Germinal center (tissue), 1 donor: ENCODE measurements around the gene MRPL37.

ENCODE experiments used
- DNase-seq: peaks from one replicate; pipeline ENCODE4 v3.0.0; 2012; ENCODE audit warnings: mixed read lengths, low spot score

Gene MRPL37

DNA sequence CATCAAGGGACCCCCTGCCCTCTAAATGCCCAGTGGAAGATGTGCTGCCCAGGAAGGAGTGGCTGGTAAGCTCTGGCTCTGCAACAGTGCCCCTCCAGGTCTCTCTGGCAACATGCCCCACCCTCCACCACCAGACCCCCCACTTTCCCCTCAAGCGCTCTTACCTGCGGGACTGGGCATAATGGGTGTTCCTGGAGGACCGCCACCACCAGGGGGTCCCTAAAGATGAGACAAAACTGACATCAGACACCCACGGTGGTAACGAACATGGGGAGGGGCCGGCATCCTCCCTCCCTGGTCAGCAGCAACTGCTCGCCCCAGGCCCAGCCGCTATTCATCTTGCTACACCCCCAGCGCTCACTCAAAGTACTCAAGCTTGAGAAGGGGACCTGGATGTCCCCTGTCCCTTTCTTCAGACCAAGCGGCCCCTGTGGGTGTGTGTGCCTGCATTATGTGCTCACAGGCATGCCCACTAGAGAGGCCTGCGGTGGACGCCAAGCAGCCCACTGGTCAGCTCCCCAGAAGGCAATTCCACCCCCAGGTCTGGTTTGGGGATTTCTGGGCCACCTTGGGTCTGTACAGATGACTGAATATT lies 40.9 kb downstream of the MRPL37 start:
- DNase-seq = no peak

DNA sequence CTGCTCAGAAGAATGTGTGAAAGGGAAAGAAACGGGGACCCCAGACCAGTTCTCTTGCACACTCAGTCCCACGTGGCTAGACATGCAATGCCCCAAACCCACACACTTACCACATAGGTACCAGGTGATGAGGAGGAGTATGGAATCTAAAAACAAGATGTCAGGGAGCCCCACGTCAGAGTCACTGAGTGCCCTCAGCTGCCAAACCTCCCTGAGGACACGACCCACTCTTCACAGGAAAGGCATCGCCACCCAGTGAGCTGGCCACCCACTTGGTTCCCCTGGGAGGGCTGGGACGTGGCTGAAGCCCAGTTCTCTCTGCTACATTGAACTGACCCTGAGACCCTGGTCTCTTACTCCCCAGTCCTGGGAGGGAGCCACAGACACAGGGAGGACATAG lies 41.4 kb downstream of the MRPL37 start:
- no peak for DNase-seq

DNA sequence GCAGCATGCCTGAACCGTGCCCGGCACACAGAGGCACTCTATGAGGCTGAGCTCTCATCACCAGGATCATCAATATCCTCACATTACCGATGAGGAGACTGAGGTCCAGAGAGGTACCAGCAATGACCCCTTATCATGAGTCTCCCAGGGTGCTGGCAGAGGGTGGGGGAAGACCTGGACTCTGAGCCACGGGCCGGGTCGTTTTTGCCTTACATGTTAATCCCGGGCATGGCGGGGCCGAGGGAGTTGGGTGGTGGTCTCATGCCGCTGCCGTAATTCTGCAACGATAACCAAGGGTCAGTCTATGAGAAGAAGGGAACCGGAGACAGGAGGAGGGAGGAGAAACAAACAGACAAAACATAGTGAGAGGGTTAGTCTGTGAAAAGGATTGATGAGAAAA lies 43.1 kb downstream of the MRPL37 start:
- DNase-seq = no peak

DNA sequence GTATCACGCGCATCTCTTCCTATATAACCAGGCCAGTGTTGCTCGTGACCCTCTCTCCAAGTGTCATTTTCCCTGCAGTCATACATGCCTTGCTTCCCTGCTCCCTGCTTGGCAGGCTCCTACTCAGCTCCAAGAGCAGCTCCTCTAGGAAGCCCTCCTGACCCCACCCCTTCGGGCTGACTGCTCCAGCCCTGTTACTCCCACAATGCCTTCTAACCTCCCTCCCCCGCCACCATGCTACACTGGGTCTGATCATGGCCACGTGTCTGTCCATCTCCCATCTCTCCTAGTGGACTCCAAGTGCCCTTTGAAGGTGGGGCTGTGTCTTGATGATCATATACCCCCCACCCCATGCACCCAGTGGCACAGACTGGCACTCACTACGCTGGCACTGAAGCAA lies 44.7 kb downstream of the MRPL37 start:
- no peak for DNase-seq

DNA sequence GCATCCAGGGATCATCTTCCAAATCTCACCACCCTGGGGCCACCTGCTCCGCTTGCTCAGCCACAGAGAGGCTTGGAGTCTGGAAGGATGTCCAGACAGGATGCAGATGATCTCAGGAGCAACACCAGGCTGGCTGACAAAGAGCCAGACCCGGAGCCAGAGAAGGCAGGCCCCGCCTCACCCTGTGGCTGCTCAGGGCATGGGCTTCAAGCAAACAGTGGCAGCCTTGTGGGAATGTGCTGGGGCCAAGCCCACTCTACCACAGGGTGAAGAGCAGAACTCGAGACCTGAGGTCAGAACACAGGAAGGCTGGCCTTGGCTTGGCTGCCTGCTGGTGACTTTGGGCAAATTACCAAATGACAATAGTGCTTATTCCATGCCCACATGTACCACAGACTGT lies 45.5 kb downstream of the MRPL37 start:
- no peak for DNase-seq

DNA sequence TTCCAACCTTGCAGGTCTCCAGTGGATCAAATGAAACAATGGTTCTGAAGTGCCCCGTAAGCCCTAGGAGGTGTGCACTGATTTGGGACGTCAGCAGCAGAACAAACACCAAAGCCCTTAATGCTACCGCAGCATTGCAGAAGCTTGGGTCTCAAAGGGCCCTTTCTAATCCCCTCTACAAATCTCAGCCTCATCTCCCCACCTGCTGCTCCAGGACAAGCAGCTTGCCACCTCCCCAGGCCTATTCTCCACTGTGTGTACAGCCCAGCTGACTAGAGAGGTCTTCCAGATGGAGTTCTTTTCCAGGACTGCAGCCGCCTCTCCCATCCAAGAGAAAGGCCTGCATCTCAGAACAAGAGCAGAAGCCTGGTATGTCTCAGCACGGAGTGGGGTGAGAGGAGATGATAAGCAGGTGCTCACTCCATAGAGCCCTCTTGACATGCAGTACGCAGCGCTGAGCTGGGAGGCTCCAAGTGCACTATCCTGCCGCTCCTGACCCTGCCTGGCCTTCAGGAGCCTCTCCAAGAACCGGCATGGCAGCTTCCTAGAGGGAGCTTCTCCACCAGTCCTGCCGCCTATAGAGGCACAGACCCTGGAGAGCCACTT lies 46.3 kb downstream of the MRPL37 start:
- no peak for DNase-seq

DNA sequence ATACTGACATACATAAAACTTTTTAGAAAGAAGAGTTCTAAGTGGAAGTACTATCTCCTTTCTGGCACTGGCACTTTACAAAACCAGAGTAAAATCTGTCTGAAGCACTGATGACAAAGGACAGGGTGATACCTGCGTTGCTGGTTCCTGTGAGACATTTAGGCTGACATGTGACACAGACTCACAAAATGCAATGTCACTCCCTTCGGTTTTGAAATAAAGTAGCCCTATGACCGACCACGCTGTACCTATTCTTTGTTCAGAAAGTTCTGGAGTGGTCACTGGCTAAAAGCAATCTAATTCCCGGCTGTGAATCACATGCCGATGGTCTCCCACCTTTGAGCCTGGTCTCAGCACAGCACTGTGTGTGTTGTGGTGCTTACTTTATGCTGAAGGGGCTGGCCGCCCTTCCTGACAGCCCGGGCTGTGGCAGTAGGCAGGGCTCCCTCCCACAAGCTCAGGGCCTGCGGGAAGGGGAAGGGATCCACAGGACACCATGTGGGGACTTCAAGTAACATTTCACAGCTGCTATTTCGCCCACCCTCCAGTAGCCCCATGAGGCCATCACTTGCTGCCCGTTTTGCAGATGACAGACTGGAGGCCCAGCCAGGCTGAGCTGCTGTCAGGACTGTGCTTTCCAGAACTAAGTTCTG lies 48.0 kb downstream of the MRPL37 start:
- no peak for DNase-seq

DNA sequence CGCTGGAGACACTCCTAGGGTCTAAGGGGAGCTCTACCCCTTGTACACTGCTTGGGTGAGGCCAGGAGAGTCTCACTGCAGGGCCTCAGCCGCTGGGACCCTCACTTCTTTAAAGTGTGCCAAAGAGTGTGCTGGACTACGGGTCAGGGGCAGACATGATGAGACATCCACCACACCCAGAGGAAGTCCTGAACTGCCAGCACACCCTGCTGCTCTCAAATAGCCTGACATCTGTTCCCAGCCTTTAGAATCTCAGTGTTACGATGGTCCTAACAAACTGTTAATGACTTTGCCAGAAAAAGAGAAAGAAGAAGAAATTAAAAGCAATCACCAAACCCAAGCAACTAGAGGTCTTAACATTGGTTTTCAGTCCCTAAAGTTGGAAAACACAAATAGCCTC lies 49.0 kb downstream of the MRPL37 start:
- DNase-seq = no peak

DNA sequence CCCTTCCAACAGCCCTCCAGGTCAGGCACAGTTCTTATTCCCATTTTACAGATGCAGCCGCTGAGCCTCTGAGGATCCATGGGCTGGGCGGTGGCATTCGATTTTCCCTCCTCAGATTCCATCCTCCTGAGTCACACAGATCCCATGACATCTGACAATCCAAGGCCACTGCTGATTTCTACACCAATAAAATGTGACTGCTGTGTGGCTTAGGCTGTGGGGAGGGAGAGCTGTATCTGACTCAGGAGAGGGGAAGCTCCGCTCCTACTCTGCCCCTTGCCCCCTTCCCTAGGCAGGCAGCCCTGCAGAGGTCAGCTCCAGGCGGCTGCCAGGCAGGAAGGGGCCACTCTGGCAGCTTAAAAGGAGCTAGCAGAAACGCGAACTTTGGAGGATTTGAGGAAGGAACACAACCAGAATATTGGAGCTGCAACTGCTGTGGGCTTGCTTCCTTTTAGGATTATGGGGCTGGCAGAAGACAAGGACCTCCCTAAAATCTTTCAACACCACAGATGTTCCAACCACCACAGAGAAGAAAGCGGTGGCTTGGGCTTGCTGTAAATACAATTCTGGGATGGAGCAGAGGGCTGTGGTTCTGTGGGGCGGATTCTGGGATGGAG lies 50.0 kb downstream of the MRPL37 start:
- no peak for DNase-seq

DNA sequence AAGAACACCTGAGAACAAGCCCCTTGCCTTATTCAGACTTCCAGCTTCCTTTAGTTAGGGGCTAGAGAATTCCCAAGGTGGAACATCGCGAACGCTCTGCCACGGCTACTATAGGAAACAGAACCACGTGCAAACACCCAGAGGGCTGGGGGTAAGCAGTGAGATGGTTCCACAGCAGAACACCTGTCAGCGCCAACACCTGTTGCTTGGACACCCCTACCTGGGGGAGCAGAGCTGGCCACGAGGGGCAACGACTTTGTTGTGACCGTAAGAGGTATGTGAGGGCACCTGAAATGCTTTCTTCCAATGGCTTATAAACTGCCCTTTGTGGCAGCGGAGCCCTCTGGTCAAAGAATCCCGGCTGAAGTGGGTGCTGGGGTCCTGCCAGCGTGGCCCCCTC lies 50.7 kb downstream of the MRPL37 start:
- no peak for DNase-seq

DNA sequence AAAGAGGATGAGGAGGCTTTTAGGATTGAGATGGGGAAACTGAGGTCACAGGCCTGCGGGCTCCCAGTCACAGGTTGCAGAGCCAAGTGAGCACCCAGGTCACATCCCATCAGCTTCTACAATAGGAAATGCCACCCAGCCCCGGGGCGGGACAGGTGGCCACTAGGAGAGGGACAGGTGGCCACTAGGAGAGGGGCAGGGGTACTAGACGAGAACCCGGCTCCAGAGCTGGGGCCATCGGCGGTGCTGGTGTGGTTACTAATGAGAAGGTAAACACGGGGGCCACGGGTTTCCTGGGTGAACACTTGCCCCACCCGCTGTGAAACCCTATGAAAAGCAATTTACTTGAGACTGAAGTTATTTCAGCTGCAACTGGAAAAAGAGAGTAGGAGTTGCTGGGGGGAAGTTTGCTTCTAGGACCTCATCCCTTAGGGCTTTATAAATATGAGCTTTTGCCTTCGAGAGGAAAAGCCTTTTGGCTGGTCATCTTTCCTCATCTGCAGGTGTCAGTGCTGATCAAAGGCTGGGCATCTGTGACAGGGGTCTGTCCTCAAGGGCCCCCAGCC lies 52.5 kb downstream of the MRPL37 start:
- DNase-seq = no peak

DNA sequence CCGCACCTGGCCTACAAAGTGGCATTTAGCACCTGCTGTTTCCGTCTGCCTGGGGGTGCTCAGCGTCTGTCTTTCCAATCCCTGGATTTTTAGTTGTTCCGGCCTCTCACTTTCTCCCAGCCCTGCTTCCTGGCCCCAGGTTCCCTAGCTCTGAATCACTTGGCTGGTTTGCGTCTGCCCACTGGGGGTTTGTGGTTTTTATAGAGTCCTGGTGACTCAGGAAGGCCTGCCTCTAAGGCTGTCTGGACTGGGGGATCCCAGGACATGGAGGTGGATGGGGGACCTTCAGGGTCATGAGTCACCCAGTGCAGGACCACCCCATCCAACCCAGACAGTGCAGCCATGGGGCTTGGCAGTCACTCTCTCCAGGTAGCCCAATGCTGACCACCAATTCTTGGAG lies 53.5 kb downstream of the MRPL37 start:
- DNase-seq = no peak

DNA sequence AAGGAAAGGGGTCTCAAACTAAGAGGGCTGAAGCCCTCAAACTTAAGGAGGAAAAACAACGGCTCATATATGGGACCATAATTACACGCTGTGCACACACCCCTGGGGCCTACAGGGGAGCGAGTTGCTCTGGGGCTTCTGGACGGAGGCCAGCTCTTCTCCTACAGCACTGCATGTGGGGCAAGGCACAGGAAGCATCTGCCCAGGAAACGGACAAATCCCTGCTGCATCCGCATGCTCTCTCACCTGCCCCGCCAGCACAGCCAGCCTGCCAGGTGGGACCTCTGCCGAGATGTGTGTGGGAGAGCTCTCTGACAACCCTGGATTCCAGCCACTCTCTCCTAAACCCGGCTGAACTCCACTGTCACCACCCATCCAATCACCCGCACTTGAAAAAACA lies 54.1 kb downstream of the MRPL37 start:
- DNase-seq = no peak

DNA sequence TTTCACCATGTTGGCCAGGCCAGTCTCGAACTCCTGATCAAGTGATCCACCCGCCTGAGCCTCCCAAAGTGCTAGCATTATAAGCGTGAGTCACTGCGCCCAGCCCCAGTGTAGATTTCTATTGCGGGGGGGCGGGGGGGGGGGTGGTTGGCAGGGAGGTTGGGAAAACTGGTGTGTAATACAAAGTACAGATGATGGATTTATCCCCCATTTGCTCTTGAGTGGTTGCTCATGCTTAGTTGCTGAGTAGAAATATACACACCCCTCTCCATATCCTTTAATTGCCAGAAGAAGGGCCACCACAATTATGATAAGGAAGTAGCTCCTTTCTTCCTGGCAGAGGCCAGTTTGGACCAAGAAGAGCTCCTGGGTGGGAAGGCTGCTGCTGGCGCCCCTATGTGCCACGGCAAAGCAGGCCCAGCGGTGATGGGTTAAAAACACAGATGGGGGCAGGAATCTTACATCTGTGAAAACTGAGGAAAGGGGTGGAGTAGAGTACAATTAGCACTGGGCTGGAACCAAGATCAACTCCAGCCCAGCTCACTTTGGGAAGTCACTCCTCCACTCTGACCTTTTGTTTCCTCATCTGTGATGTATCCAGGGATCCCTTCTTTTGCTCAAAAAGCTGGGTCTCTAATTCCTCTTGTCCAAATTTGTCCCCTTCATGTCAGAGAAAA lies 55.2 kb downstream of the MRPL37 start:
- DNase-seq = no peak

DNA sequence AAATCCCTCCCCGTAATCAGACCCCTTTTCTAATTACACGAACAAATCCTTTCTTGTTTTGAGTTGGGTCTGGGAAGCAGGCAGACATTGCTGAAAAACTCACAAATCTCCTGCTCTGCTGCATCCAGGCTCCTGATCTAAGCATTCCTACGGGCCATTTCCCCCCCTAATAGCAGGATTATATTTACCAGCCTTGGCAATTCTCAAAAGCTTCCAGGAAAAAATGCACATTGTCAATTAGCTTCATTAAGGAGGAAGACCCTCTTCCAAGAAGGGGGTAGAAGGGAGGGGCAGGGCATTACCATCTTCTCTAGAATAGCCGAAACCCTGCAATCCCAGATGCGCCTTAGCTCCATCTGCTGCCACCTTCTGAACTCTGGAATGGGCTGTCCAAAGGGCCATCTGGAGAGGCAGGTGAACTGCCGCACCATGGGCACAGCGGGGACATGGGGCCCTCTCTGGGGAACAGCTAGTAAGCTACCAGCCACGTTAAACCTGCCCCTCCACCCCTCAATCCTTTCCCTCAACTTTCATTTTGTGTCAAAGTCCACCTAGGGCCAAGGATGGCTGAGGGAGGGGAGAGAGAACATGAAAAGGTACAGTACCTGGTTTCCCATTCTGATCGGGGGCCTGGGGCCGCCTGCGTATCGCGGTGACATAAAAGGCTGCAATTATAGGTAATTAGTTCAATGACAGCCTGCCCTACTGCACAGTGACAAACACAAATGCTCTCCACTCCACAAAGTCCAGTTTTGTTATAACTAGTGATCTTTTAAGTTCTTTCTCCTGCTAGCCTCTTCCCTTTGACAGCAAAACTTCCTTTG lies 56.8 kb downstream of the MRPL37 start:
- DNase-seq = no peak

DNA sequence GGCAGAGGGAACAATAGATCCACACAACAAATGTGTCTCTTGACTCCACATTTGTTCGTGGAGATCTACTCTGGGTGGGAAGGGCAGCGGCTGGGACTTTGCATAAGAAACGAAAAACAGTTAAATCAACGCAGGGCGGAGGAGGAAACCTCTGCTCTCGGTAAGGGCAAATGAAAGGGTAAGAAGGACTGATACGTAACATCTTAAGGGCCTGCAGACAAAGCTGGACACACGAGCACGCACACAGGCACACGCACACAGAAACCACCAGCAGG lies 57.3 kb downstream of the MRPL37 start:
- no peak for DNase-seq

DNA sequence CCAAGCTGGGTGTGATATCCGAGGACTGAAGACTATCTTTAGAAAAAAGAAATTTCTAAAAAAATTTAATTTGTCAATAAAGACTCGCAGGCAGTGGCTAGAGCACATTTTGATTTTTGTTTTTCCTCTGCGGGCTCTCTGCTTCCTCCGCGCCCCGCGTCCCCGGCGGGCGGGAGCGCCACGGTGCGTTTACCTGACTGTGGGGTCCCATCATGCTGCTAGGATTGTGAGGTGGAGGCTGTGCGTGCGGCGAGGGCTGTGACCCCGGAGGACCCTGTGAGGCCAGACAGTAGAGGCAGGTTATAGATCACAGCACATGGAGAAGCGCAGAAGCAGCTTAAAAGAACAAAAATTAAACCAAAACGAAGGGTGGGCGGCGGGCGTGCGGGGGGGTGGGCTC lies 57.9 kb downstream of the MRPL37 start:
- DNase-seq = no peak

DNA sequence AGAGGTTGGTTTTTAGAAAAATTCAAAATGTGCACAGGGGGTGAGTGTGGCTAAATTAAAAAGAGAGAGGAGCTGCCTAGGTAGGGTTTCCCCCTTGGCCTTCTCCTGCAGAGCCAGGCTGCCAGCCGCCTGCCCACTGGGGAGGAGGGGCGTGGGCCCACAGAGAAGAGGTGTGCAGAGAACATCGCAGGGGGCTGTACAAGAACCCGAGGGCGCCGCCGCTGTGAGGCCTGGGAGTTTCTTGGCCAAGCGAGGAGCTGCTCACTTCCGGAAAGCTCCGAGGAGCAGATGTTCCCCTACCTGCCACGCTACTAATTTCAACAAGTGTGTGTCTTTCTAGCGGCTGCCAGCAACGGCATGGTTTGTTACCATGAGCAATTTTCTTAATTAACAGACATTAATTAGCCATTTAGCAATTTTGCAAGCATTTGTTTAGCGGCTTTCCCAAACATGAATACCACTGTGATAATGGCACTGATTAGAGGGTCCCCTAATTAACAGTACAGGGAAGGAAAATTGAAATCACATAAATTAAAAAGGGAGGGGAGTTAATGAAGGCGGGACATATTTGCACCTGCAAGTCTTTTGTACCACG lies 59.7 kb downstream of the MRPL37 start:
- DNase-seq = no peak

DNA sequence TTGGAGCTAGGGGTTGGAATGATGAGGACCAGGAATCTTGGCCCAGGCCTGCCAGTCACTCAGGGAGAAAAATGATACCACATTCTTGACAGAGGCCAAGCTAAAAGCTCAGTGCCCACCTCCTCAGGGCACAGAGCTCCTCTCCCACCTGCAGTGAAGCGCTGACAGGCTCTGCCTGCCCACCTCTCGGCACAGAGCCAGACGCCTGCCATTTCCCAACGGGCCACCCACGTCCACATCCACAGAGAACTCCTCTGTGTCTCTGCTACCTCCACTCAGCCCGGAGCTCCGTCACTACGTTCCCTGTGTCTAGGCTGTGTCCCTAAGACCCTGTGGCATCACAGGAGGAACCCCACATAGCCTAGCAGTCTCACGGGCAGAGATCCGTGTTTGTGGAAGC lies 60.8 kb downstream of the MRPL37 start:
- DNase-seq = no peak

DNA sequence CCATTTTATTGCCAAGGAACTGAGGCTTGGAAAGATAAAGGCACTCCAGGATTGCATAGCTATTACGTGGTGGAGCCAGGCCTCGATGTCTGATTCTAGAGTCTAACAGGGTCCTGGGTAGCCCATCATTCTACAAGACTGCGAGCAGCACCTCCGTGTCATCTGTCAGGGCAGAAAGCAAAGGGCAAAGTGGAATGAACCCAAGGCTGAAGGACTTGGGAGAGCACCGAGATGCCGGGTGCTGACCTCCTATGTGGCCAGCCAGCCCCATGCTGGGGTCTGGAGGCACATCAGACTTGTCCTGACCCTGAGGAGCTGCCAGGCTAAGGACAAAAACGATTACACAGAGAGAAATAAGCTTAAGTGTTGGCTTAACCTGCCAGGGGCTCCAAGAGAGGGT lies 62.3 kb downstream of the MRPL37 start:
- no peak for DNase-seq

DNA sequence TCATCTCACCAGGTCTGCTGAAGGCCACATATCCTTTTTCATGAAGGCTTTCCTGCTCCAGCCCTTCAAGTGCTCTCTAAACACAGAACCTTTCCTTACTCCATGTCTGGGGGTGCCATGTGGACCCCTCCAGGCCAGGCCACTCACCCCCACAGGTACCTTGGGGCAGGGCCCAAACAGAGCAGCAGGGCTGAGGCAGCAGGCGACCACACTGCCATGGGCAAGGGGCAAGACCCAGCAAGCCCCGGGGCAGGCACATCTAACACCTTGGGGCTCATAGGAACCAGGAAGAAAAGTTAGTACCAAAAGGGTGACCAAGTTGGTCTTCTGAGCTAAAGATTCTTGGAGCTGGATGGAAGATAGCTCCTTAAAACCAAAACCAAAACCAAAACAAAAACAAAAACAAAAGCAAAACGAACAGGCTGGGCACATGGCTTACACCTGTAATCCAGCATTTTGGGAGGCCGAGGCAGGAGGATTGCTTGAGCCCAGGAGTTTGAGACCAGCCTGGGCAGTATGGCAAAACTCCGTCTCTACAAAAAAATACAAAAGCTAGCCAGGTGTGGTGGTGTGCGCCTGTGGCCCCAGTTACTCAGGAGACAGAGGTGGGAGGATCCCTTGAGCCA lies 63.7 kb downstream of the MRPL37 start:
- DNase-seq = no peak
